Lower lobe of right lung (tissue), 2 donors: ENCODE measurements around the gene B3GAT2. TPM values are rescaled to one million over a fixed set of nuclear protein-coding genes. Genes with fewer than 3 reads are reported as not detected.

Source experiments
- ATAC-seq, 2 donors: fragments of 200-7000 bp; cut with Tn5 transposase; one replicate each; pipeline ENCODE4 v1.9.1; 2020 to 2022; ENCODE audit warnings: mild to moderate bottlenecking in 2 of 2, moderate library complexity in 2 of 2
- DNase-seq: peaks from one replicate; pipeline ENCODE4 v3.0.0-alpha.2; 2020
- H3K27ac ChIP-seq: fragments of 200-600 bp; one replicate; pipeline ENCODE4 v1.8.0; 2022
- H3K27me3 ChIP-seq: fragments of 200-600 bp; one replicate; pipeline ENCODE4 v1.8.0; 2022; ENCODE audit warnings: low read depth
- H3K36me3 ChIP-seq: fragments of 200-600 bp; one replicate; pipeline ENCODE4 v1.8.0; 2022; ENCODE audit warnings: mild to moderate bottlenecking
- H3K4me1 ChIP-seq: fragments of 200-600 bp; one replicate; pipeline ENCODE4 v1.8.0; 2022
- H3K4me3 ChIP-seq: fragments of 200-600 bp; one replicate; pipeline ENCODE4 v1.8.0; 2022; ENCODE audit warnings: mild to moderate bottlenecking
- H3K9me3 ChIP-seq: fragments of 200-600 bp; one replicate; pipeline ENCODE4 v1.8.0; 2022
- intact Hi-C: fragments of 100-400 bp; cut with DNase I; formaldehyde crosslinking; loops from one replicate; pipeline ENCODE4 v1.11.0; 2022
- total RNA-seq: library from RNA; stranded (reverse); fragmentation: NEBNext Ultra II Directional; extraction: Animal tissue kit (Norgen Biotek cat#: 25700); gene quantifications from one replicate; pipeline ENCODE4 v1.2.1, GENCODE V29; 2021
- TF ChIP-seq, protein P1 (sequence below): fragments of 200-600 bp; IDR thresholded peaks from one replicate; pipeline ENCODE4 v1.8.0; 2022; ENCODE audit warnings: antibody characterized with exemption, mild to moderate bottlenecking
- donor health status: DM: no; HTN: yes; CAD: no; lungs with severe emphysema.

Gene B3GAT2
- total RNA-seq, 1 donor from 2014 or later = 0.12 TPM

DNA sequence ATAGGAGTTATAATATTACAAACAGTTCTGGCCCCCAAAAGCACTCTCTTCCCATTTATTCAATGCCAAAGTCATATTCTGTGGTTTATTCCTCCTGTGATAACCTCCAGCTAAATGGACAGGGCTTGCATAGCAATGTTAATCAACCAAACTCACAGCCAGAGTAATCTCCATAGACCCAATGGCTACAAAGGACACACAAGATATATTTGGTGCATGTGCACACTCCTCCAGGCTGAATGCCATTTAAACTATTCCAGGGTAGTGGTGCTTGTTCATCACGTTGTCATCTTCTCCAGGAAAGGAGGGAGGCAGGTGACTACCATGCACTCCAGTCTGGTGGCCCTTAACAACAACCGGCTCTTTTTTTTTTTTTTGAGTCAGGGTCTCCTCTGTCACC lies 56.8 kb downstream of the B3GAT2 start:
- DNase-seq (no peak), ATAC-seq (no peak)
- Histone ChIP-seq H3K9me3 (no peaks in the 10 kb centered on the region), H3K27me3 (no peaks in the 10 kb centered on the region), H3K36me3 (no peaks in the 10 kb centered on the region), H3K27ac (no peak overlapping the region), H3K4me1 (no peaks in the 10 kb centered on the region), H3K4me3 (no peak overlapping the region)
- TF ChIP-seq, protein P1, sequence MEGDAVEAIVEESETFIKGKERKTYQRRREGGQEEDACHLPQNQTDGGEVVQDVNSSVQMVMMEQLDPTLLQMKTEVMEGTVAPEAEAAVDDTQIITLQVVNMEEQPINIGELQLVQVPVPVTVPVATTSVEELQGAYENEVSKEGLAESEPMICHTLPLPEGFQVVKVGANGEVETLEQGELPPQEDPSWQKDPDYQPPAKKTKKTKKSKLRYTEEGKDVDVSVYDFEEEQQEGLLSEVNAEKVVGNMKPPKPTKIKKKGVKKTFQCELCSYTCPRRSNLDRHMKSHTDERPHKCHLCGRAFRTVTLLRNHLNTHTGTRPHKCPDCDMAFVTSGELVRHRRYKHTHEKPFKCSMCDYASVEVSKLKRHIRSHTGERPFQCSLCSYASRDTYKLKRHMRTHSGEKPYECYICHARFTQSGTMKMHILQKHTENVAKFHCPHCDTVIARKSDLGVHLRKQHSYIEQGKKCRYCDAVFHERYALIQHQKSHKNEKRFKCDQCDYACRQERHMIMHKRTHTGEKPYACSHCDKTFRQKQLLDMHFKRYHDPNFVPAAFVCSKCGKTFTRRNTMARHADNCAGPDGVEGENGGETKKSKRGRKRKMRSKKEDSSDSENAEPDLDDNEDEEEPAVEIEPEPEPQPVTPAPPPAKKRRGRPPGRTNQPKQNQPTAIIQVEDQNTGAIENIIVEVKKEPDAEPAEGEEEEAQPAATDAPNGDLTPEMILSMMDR = no peak
- intact Hi-C loops = no loop called here

DNA sequence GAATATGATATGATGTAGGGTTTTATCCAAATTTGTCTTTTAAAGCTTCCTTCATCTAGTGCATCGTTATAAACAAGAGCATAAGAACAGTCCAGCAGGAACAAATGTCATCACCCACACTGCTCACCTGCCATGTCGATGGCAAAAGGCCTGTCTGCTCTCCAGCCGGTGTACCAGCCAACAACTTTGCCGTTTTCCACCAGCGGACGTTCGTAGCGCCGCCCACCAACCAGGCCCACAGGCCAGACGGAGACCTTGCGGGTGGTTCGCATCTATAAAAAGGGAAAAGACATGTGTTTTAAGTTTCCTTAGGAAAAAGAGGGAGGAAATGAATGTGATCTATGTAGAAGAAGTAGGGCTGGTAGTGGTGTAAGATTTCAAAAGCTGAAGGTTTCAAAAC lies 62.9 kb downstream of the B3GAT2 start:
- intact Hi-C loops = no loop called here
- DNase-seq = no peak
- TF ChIP-seq, protein P1 = no peak
- no peak overlapping the region for H3K4me3 ChIP-seq
- H3K27ac ChIP-seq = no peak overlapping the region
- H3K9me3 ChIP-seq = no peaks in the 10 kb centered on the region
- H3K27me3 ChIP-seq = no peaks in the 10 kb centered on the region
- no peaks in the 10 kb centered on the region for H3K36me3 ChIP-seq
- H3K4me1 ChIP-seq = no peaks in the 10 kb centered on the region
- ATAC-seq = no peak

DNA sequence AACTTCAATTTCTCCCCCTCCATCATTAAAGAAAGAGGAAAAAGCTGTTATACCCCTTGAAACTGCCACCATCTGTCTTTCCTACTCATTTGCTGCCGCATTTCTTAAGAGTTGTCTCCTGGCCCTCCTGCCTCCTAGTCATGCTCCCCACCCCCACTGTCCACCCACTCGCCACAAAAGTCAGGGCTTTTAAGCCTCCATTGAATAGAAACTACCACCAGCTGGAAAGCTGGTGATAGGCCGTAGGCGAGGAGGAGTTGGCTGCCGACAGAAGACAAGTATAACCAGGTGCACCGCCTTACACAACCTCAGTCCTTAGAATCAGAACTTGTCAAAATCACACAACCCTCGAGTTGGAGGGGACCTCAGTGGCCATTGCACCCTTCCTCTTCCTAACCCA lies 67.6 kb downstream of the B3GAT2 start:
- H3K9me3 ChIP-seq = no peaks in the 10 kb centered on the region
- peaks cover 4% of the 10 kb centered on the region for H3K27me3 ChIP-seq
- H3K4me1 ChIP-seq = no peaks in the 10 kb centered on the region
- intact Hi-C loops = no loop called here
- no peak overlapping the region for H3K4me3 ChIP-seq
- no peak overlapping the region for H3K27ac ChIP-seq
- no peak for ATAC-seq
- H3K36me3 ChIP-seq = no peaks in the 10 kb centered on the region
- DNase-seq = no peak
- TF ChIP-seq, protein P1 = no peak

DNA sequence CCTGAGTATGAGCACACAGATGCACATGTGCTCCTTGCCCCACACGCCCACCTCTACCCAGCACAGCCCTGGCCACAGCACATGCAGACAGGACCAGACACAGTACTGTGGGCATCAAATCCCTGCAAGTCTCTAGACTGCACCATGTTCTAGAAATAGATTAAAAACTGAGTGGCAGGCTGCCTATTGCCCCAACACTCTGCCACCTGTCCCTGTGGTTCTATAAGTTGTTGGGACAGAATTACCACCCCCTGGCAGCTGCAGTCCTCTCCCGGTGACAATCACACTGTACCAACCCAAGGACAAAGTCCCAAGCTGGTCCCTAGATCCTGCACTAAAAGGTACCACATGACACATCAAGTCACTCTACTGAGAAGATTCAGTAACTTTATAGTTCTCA lies 70.2 kb downstream of the B3GAT2 start:
- intact Hi-C loops = no loop called here
- ATAC-seq (peak in 1 of 2 donors; percentile 5), DNase-seq (no peak)
- Histone ChIP-seq H3K36me3 (no peaks in the 10 kb centered on the region), H3K9me3 (no peaks in the 10 kb centered on the region), H3K4me1 (no peaks in the 10 kb centered on the region), H3K27me3 (peaks cover 9% of the 10 kb centered on the region), H3K4me3 (no peak overlapping the region), H3K27ac (no peak overlapping the region)
- TF ChIP-seq, protein P1 = no peak

DNA sequence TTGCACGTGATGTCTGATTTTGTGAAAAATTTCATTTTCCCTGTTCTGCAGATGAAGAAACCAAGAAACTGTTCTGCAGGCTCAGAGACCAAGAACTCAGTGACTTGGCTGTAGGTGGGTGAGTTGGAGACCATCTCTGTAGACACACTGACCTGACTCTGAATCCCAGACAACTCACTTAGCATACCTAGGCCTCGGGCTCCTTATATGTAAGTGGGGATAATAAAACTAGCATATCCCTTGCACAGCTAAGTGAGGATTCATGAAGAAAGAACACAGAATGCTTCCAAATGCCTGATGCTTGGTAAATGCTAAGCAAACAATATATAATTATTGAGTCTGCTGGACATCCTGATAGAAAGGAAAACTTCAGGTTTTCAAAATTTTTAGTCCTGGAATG lies 70.8 kb downstream of the B3GAT2 start:
- H3K4me1 ChIP-seq = no peaks in the 10 kb centered on the region
- no peaks in the 10 kb centered on the region for H3K9me3 ChIP-seq
- TF ChIP-seq, protein P1 = no peak
- DNase-seq (no peak), ATAC-seq (no peak)
- peaks cover 9% of the 10 kb centered on the region for H3K27me3 ChIP-seq
- no peaks in the 10 kb centered on the region for H3K36me3 ChIP-seq
- no peak overlapping the region for H3K4me3 ChIP-seq
- intact Hi-C loops = no loop called here
- H3K27ac ChIP-seq = no peak overlapping the region
